Measurements from ENCODE around the gene CACNA1S.

The CACNA1S gene

DNA sequence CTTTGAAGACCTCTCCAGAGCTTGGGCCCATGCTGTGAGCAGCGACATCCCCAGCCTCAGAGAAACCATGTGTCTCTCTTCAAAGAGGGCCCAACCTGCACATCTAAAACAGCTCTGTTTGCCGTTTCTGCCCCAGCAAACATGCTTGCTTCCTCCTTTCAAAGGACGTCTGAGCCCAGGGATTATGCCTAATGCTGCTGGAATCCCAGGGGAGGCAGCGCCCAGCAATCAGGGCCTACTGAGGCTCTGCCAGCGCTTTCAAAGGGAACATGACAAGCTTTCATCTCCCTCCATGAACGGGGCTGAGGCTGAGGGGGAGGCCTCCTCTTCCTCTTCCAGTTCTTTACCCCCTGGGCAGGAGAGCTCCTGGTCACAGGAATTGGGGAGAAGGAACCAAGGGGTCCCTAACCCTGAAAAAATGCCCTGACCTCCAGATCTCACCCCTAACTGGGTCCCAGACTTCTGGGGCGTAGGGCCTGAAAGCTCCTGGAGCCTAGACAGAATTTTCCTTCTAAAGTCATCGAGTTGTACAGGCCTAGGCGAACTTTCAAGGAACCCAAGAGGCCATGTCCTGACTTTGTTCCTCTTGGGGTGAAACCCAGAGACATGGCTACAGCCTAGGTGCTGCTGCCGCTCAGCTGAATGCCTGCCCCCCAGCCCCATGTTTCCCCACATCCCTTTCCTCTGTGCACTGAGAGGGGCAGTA lies 28.2 kb upstream of the CACNA1S start:
- no peak for DNase-seq (ENCODE audit: low read depth)

DNA sequence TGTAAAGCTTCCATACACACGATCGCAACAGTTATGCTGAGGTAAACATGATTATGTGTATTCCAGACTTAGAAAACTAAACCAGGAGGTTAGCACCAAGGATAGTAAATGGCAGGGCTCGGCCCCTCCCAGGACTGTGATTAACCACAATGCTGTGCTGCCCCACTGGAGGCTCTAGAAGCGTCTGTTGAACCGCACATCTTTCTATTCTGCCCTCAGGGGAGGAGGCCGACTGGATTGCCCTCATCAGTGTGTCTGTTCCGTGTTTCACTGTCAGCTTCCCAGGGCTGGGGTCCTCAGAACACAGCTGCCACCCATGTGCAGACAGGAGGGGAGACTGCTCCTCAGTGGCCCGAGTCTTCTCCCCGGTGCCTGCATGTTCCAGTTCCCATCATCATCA lies 27.5 kb upstream of the CACNA1S start:
- no peak for DNase-seq (ENCODE audit: low read depth)

DNA sequence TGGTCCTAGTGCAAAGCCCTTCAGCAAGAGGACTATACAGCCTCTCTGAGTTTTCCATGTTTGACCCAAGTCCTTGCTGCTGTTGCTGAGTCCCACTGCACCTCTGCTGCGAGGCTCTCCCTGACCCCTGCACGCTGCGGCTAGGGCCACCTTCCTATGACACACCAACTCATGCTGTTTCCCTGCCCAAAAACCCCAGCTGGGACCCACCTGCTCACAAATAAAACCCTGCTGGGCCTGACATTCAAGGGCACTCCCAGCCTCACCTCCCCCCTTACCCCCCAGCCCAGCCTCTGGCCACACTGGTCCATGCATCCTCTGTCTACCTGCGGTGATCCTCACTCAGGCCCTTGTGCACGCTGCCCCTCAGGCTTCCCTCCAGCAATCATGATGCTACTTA lies 27.1 kb upstream of the CACNA1S start:
- no peak for DNase-seq (ENCODE audit: low read depth)

DNA sequence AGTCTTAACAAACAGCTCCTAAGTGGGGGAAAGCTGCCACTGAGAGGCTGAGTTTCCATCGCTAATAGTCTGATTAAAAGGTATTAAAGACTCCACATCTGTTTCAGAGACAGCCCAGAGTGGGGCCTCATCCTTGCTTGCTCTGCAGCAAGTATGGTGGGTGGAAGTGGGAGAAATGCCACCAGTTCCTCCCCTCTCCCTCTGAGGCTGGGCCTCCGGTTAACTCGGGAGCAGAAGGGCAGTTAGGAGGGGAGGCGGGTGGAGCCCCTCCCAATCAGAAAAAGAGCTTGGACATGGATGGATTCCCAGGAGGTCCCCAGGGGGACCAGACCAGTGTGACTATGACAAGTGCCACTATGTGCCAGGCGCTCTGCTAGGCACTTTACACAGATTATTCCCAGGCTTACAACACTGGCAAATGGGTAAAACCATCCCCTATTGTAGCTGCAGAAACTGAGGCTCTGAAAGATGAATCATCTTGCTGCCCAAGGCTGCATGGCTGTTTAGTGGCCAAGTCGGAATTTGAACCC lies 26.1 kb upstream of the CACNA1S start:
- no peak for DNase-seq (ENCODE audit: low read depth)

DNA sequence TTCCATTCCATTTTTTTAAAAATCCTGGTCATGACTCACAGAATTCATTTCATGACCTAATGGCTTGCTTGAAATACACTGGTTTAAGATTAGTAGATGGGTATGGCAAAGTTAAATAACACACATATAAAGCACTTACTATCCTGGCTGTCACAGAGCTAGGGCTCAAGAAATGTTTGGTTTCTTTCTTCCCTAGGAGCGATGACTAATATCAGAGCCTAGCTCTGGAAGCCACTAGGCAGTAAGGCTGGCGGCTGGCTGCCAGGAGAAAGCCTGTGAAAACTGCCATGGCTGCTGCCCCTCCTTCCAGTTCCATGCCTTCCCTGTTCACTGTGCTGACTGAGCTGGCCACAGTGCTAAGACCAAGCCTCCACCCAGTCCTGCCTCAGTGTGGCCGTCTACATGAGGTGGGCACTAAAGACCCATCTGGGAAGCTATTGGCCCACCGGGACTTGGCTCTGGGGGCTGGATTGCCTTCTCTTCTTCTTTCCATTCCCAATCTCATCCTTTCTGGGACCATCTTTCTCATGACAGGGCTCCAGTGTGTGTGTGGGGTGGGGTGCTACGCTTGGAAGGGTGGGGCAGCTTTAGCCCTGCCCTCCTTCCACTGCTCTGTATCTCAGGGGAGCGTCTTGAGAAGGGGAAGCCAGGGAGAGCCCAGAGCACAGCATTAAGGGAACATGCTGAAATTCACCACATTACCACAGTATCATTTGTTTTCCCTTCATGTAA lies 25.5 kb upstream of the CACNA1S start:
- DNase-seq (ENCODE audit: low read depth) = no peak

DNA sequence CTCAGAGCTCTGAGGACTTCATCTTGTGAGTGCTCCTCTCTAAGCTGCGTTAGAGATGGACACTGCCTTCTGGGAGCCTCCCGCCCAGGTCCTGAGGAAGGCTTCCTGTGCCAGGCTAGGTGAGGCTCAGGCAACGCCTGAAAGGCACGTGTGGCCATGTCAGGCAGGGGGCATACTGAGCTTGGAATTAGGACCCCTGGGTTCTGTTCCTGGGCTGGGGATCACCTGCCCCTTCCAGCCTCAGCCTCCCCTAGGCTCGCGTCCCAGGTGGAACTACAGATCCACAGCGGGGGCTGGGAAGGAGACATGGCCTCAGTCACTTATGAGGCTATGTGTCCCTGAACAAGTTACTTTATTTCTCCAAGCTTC lies 24.8 kb upstream of the CACNA1S start:
- DNase-seq (ENCODE audit: low read depth) = no peak

DNA sequence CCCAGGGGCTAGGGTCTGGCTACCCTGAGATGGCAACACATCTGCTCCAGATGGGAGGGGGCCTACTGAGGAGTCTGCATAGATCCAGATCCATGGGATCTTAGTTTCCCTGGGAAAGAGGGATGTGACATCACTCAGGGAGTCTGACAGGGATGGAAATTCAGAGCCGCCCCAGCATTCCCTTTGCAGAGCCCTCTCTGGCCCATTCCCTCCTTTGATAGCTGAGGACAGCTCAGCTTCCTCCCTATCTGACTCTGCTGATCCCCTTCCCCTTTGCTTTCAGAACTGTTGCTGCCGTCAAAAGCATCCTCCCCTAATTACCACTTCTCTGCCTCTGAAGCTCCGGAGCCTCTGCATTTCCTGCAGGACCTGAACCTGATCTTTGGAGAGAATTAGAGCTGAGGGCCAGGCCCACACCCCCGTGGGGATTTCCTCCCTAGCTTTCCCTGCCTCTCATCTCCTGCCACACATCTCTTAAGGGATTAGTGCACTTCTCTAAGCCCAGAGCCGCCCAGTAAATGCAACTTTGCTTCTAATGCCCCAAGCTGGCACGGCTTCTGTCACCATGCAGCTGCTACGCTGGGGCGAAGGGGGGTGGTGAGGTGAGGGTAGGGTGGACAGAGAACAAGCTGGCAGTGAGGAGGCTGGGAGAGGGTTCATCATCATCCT lies 24.3 kb upstream of the CACNA1S start:
- no peak for DNase-seq (ENCODE audit: low read depth)

DNA sequence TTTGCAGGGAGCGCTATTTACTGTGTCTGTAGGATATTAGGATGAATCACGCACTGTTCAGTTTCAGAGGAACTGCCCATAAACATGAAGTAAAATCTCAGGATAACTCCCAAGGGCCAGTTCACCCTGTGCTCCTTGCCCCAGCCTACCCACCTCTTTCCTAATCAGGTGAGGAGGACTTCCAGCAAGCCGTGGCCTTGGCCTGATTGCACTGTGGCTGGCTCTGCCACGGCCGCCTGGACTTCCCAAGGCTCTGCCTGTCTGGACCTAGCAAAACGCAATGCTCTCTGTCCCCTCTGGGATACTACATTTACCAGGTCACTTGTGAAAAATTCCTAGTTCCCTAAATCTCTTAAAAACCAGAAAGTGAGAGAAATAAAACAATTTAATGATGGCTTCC lies 22.2 kb upstream of the CACNA1S start:
- DNase-seq (ENCODE audit: low read depth) = no peak

DNA sequence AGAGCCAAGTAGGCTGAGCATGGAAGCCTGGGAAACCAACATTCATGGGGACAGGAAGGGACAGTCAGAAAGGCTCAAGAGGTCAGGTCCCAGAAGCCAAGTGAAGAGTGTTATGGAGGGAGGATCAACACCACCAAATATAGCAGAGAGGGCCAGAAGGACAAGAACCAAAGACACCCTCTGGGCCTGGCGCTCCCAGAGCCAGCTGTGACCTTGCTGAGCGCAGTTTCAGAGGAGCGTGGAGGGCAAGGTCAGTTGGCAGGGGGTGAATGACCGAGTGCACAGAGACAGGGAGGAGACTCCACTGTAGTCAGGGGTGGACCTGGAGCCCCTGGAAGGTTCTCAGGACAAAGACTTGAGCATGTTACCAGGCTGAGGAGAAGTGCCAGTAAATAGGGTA lies 19.2 kb upstream of the CACNA1S start:
- no peak for DNase-seq (ENCODE audit: low read depth)

DNA sequence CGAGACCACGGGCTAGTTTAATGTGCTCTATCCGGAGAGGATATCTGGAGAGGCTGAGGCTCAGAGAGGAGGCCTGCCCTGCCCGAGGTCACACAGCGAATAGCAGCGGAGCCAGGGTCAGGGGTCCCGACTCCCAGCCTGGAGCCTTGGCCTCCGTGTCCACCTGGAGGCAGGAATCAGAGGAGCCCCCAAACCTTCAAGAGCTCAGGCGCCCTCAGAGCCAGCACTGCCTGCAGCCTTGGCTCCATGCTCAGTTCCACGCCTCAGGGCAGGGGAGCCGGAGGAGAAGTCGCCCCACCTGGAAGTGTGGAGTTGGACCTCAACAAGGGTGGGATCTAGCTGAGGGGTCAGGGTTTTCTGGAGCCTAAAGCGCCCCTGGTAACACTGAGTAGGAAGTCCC lies 16.7 kb upstream of the CACNA1S start:
- no peak for DNase-seq (ENCODE audit: low read depth)

DNA sequence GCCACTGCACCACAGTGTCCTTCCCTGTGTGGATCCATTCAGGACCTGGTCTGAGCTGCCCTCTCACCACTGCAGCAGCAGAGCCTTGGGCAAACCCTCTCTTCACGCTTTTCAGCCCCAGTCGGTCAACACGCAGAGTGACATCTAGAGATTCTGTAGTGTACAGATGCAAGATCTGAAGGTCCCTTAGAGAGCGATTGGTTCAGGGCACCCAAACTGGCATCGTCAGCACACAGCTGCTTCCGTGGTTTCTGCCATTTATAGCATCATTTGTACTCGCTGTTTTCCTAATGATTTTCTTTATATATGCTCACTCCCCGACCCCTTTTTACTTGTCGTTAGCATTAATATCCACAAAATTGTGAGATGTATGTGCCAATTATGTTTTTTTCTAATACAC lies 16.2 kb upstream of the CACNA1S start:
- DNase-seq (ENCODE audit: low read depth) = no peak

DNA sequence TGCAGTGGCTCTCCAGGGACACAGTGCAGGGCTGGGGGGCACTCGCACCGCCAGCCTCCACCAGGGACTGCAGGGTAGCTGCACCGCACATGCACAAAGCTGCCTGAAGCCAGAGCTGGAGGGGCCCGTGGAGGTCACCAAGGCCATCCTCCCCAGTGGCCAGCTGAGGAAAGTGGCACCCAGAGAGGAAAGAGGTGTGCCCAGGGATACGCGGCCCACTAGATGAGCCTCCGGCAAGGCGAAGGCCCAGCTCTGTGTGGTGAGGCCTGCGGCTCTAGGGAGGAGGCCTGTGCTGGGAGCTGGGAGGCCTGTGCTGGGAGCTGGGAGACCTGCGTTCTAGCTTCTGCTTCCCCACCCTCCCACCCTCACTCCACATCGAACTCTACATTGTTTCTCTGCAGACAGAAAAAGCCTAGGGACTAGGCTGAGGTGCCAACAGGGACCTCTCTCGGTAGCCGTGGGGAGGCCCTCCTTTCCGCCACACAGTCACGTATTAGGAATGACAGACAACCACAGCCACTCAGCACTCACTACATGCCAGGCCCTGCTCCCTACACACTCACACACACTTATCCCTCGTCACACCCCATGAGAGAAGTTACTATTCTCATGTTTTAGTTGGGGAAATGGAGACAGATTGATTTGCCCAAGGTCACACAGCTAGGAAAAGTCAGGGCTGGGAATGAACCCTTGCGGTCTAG lies 15.7 kb upstream of the CACNA1S start:
- no peak for DNase-seq (ENCODE audit: low read depth)

DNA sequence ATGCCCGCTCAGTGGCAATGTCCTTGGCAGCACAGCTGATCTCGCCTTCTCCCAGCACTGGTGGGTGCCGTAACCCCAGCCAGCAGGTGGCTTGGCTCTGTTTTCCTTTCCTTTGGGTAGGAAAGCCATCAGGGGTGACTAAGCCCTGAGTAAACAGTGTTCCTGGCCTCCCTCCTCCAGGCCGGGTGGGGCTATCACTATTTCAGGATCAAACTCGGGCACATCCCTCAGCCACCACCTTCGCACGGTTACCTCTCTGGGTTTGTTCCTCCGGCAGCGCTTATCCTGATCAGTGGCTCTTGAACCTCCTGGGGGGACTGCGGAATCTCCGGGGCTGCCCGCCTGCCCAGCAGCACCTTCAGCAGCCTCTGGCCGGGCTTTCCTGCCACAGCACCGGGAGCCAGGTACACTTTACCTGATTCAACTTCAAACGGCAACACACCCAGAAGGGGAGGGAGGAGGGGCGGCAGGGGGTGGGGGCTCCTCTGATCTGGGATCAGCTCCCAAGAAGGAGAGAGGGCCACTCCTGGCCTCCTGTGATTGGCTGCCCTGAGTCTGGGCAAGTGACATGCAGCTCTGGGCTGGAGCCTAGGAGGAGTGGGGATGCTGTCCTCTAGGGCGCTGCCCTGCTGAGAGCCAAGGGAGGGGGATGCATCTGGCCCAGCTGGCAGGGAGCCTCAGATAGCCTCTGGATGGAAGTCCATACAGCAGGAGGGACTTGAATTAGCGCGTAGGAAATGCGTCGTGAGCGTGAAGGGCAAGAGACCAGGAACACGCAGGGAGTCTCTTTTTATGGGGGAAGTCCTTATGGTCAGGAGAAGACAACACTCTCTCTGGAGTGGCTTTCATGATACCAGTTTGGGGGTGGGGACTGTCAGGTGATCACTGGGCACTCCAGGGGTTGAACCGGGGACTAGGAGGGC lies 14.9 kb upstream of the CACNA1S start, which contains the start of gene ASCL5:
TSS of gene ASCL5 (minus strand) at position 353 of the 923 bp plus-strand sequence. CDS start 11,812 bp downstream, outside the sequence.
- no peak for DNase-seq (ENCODE audit: low read depth)

DNA sequence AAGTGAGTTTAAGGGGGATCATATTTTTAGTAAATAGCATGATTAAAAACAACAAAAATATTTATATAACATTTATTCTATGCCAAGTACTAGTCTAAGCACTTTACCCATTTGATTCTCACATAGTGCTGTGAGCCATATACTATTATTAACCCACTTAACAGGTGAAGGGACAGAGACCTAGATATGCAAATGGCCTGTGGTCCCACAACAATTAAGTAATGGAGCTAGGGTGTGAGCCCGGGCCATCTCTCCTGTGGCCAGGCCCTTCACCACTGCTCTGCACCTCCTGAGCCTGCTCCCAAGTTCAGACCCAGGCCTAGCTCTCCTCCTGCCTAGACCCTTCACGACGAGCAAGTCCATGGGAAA lies 14.2 kb upstream of the CACNA1S start:
- no peak for DNase-seq (ENCODE audit: low read depth)

DNA sequence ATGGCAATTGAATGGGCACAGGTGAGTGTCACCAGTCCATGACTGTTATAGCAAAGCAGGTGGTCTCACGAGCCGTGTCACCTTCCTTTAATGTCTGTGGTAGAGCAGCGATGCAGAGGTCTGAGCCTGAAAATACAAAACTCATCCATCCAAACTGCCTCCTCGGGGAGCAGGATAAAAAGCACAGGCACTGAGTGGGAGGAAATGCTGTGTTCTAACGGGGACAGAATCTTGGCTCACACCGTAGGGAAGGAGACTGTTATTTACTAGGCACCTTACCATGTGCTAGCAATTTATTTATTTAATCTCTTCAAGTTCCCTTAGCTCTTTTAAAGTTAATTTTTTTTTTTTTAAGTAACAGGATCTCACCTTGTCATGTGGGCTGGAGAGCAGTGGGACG lies 13.6 kb upstream of the CACNA1S start:
- DNase-seq (ENCODE audit: low read depth) = no peak

DNA sequence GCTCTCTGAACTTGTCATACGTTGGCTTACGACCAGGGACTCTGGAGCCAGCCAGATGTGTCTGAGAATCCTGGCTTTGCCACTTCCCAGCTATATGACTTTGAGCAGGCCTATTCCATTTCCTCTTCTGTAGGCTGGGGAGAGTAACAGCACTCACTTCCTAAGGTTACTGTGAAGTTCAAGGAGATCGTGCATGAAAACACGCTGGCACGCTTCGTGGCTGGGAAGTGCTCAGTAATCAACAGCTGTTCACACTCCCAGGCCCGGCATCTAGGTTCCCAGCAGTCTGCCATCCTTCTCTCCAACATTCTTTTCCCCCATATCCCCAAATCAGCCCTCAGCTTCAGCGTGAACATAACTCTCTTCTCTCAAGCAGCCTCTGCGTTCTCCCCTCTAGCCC lies 12.8 kb upstream of the CACNA1S start:
- no peak for DNase-seq (ENCODE audit: low read depth)

DNA sequence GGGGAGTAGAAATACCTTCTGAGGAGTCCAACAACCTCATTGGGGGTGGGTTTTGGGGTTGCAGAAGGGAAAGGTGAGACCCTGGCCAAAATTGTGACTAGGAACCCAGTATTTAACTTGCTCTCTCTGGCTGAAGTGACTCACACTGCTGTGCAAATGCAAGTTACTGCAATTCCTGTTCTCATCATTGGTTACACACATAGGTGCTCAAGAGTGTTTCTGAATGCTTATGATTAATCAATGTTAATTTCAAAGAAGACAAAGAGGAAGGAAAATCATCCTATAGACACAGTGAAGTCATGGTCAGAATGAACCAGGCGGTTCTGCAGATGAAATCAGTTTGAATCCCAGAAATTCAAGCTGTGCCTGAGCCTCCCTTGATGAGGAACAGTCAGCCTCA lies 11.6 kb upstream of the CACNA1S start:
- no peak for DNase-seq (ENCODE audit: low read depth)

DNA sequence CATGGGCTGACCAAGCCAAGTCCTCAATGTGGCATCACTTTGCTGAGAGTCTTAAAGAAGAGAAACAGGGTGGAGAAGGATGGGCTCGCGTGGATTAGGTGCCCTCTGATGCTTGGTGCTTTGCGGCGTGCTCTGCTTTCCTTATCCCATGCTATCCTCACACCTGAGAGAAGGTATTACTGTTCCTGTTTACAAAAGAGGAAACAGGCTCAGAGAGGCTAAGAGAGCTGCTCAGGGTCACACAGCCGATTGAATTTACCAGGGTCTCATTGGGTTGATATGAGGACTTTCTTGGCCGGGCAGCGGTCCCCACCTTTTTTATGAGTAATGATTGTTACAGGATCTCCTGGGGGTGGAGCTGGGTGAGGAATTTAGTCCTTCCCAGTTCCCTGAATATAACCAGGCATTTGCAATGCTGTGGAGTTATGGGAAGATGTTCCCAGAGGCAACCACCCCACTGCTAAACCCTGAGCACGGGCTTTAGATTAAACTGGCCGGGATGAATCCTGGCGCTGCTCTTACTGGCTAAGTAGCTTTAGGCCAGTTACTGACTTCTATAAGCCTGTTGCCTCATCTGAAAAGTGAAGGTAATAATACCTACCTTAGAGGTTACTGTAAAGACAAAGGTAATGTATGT lies 10.2 kb upstream of the CACNA1S start:
- no peak for DNase-seq (ENCODE audit: low read depth)

DNA sequence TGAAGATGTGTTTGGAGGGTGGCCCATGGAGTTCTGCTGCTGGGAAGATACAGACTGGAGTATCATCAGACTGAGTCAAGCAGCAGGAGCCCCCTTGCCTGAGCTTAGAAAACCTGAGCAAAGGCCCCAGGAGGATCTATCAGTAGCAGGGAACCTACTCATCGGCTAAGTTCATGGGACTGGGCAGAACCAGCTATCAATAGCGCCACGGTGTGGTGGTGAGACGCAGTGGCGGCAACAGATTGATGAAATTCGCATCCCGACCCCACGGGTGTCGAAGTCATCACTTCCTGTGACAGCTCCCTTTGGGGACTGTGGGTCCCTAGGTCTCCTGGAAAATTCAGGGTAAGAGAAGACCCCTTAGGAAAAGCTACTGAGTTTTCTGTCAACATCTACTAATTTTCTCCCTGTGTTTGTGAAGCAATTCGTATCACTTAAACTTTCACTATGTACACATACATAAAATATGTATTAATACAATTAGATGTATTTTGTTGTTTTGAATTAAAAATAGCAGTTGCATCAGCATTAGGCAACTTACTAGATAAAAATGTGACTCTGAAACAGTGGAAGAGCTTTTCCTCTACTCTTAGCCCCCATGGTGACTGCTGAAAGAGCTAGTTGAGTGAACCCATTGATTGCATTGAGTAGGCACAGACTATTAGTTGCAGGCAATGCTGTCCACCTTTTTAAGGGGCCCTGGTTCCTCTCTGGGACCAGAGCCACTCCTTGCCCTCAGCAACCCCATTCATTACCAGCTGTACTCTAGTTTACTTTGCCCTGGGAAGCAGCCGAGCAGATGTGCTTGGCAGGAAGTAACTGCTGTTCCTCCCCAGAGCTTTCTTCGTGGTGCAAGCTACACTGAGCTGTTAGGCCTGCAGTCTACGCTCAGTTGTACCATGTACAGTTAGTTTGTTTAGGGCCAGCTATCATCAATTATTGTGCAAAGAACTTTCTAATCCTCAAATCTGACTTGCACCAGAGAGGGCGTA lies 7.3 kb upstream of the CACNA1S start:
- peak; percentile 22 for DNase-seq (ENCODE audit: low read depth)

DNA sequence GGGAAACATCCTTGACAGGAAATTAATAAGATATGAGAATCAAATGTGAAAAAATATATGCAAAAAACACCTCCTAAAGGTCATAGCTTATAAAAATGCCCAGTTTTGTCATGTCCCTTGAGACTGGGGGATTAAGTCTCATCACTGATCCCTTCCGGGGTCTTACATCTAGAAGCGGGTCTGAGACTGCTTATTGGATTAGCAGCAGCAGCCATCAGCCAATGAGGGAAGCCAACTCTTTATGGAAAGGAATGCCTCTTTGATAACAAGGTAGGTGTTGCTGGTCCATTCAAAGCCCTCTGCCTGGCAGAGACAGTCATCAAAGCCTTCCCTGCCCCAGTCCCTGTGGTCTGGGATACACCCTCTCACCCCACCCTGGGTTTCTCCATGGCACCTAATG lies 3.9 kb upstream of the CACNA1S start:
- no peak for DNase-seq (ENCODE audit: low read depth)
